Natural killer cell treated with Interleukin-12 subunit alpha and Interleukin-12 subunit beta and Interleukin-15 and Interleukin-18, amount 100 ng/mL, for 72 hours (primary cell): ENCODE measurements around the gene ARHGEF4. TPM values are rescaled to one million over a fixed set of nuclear protein-coding genes. Genes with fewer than 3 reads are reported as not detected.
"Not testable (repeated sequence)": the region's sequence is repeated elsewhere in the genome, so short reads cannot be mapped to it uniquely, and the experiment has no call there.

Experiments
- ATAC-seq, 2 donors: fragments of 150-1000 bp; cut with Tn5 transposase in 1 of 2; sonication (Bioruptor Pico), chemical (Tn5 transposase) in 1 of 2; 2 replicates each; pipeline ENCODE4 v1.10.0; 2021
- DNase-seq: peaks from one replicate; pipeline ENCODE4 v3.0.0; 2022; ENCODE audit warnings: low spot score
- H3K27ac Mint-ChIP-seq, 2 donors: 1 replicate in 1 of 2; 2 replicates in 1 of 2; pipeline ENCODE4 v1.8.0; 2022; ENCODE audit warnings: mixed read lengths in 2 of 2, mild to moderate bottlenecking in 1 of 2, moderate library complexity in 1 of 2
- H3K27me3 Mint-ChIP-seq, 2 donors: 1 replicate in 1 of 2; 2 replicates in 1 of 2; pipeline ENCODE4 v1.8.0; 2022; ENCODE audit warnings: mixed read lengths in 2 of 2
- H3K36me3 Mint-ChIP-seq: one replicate; pipeline ENCODE4 v1.8.0; 2022; ENCODE audit warnings: mixed read lengths
- H3K4me1 Mint-ChIP-seq, 2 donors: 1 replicate in 1 of 2; 2 replicates in 1 of 2; pipeline ENCODE4 v1.8.0; 2022; ENCODE audit warnings: low read depth in 2 of 2, mixed read lengths in 2 of 2, mild to moderate bottlenecking in 1 of 2
- H3K4me3 Mint-ChIP-seq: one replicate; pipeline ENCODE4 v1.8.0; 2022; ENCODE audit warnings: mixed read lengths
- H3K9me3 Mint-ChIP-seq: 2 replicates; pipeline ENCODE4 v1.8.0; 2022; ENCODE audit warnings: mixed read lengths
- total RNA-seq, 2 donors: library from RNA; stranded (reverse); gene quantifications; one replicate each; pipeline ENCODE4 v1.2.3, GENCODE V29; 2022

ARHGEF4 gene
- total RNA-seq, 2 donors from 2014 or later = not detected

GRCh38 chr2:131075578-131075977 lies 238.9 kb downstream of the ARHGEF4 start:
- DNase-seq, H3K27me3 Mint-ChIP-seq, H3K27ac Mint-ChIP-seq, H3K9me3 Mint-ChIP-seq, H3K4me3 Mint-ChIP-seq, ATAC-seq: not testable (repeated sequence)
- H3K36me3 Mint-ChIP-seq = peaks cover 22% of the 10 kb centered on the region
- H3K4me1 Mint-ChIP-seq = peaks cover 23 to 37% of the 10 kb centered on the region in 2 donors

- Mint-ChIP-seq H3K36me3 (peaks cover 27% of the 10 kb centered on the region), H3K4me1 (peaks cover 30 to 44% of the 10 kb centered on the region in 2 donors), H3K27ac (no peak overlapping the region), H3K27me3 (no peaks in the 10 kb centered on the region), H3K9me3 (no peaks in the 10 kb centered on the region), H3K4me3 (no peak overlapping the region)
- ATAC-seq (no peak), DNase-seq (no peak)
Measured at GRCh38 chr2:131076707-131077106, 240.0 kb downstream of the ARHGEF4 start.

- Mint-ChIP-seq H3K27ac (no peak overlapping the region), H3K4me1 (peaks cover 30 to 45% of the 10 kb centered on the region in 2 donors), H3K4me3 (no peak overlapping the region), H3K36me3 (peaks cover 31% of the 10 kb centered on the region), H3K27me3 (no peaks in the 10 kb centered on the region), H3K9me3 (no peaks in the 10 kb centered on the region)
- DNase-seq (no peak), ATAC-seq (no peak)
Measured at GRCh38 chr2:131077182-131077846, 240.6 kb downstream of the ARHGEF4 start.

- Mint-ChIP-seq H3K4me1 (peaks cover 30 to 45% of the 10 kb centered on the region in 2 donors), H3K27ac (no peak overlapping the region), H3K4me3 (no peak overlapping the region), H3K27me3 (no peaks in the 10 kb centered on the region), H3K36me3 (peaks cover 31% of the 10 kb centered on the region), H3K9me3 (no peaks in the 10 kb centered on the region)
- no peak for DNase-seq
- ATAC-seq = no peak
Measured at GRCh38 chr2:131077966-131078365, 241.3 kb downstream of the ARHGEF4 start.

- ATAC-seq, H3K27me3 Mint-ChIP-seq, H3K9me3 Mint-ChIP-seq, DNase-seq, H3K4me3 Mint-ChIP-seq: not testable (repeated sequence)
- H3K36me3 Mint-ChIP-seq = peaks cover 31% of the 10 kb centered on the region
- peak overlapping the region in 1 of 2 donors; percentile 63 for H3K27ac Mint-ChIP-seq
- peaks cover 34 to 45% of the 10 kb centered on the region in 2 donors for H3K4me1 Mint-ChIP-seq
Measured at GRCh38 chr2:131079931-131080330, 243.2 kb downstream of the ARHGEF4 start.

GRCh38 chr2:131081190-131081589 lies 244.5 kb downstream of the ARHGEF4 start:
- no peaks in the 10 kb centered on the region for H3K9me3 Mint-ChIP-seq
- H3K4me1 Mint-ChIP-seq = peaks cover 46 to 49% of the 10 kb centered on the region in 2 donors
- no peaks in the 10 kb centered on the region for H3K27me3 Mint-ChIP-seq
- H3K4me3 Mint-ChIP-seq = no peak overlapping the region
- DNase-seq (no peak), ATAC-seq (no peak)
- peak overlapping the region; percentile 3 to 40 for H3K27ac Mint-ChIP-seq
- peaks cover 37% of the 10 kb centered on the region for H3K36me3 Mint-ChIP-seq

- ATAC-seq (no peak), DNase-seq (no peak)
- peaks cover 36% of the 10 kb centered on the region for H3K36me3 Mint-ChIP-seq
- H3K4me3 Mint-ChIP-seq = no peak overlapping the region
- no peaks in the 10 kb centered on the region for H3K9me3 Mint-ChIP-seq
- no peaks in the 10 kb centered on the region for H3K27me3 Mint-ChIP-seq
- H3K27ac Mint-ChIP-seq = peak overlapping the region in 1 of 2 donors; percentile 15
- H3K4me1 Mint-ChIP-seq = peaks cover 31 to 39% of the 10 kb centered on the region in 2 donors
Measured at GRCh38 chr2:131085646-131086045, 248.9 kb downstream of the ARHGEF4 start.

GRCh38 chr2:131092458-131093005 lies 255.8 kb downstream of the ARHGEF4 start:
- Mint-ChIP-seq H3K9me3 (no peaks in the 10 kb centered on the region), H3K27me3 (no peaks in the 10 kb centered on the region), H3K4me3 (peak overlapping the region; percentile 89), H3K4me1 (peaks cover 10 to 17% of the 10 kb centered on the region in 2 donors), H3K36me3 (peaks cover 7% of the 10 kb centered on the region), H3K27ac (peak overlapping the region; percentile 80 to 91)
- DNase-seq (no peak), ATAC-seq (no peak)

- peaks cover 10 to 14% of the 10 kb centered on the region in 2 donors for H3K4me1 Mint-ChIP-seq
- peaks cover 7% of the 10 kb centered on the region for H3K36me3 Mint-ChIP-seq
- DNase-seq = peak; percentile 92
- peak within 1 kb of the TSS; percentile 80 to 93 for H3K27ac Mint-ChIP-seq
- peak within 1 kb of the TSS; percentile 89 for H3K4me3 Mint-ChIP-seq
- no peaks in the 10 kb centered on the region for H3K27me3 Mint-ChIP-seq
- no peaks in the 10 kb centered on the region for H3K9me3 Mint-ChIP-seq
- ATAC-seq = peak; percentile 93 to 94
Measured at GRCh38 chr2:131093006-131093695, 256.4 kb downstream of the ARHGEF4 start, which contains the start of gene FAM168B. FAM168B (minus strand) TSS chr2:131093460; CDS start chr2:131082646, 10,814 bp downstream.

GRCh38 chr2:131093696-131094462 lies 257.2 kb downstream of the ARHGEF4 start:
- Mint-ChIP-seq H3K27me3 (no peaks in the 10 kb centered on the region), H3K9me3 (no peaks in the 10 kb centered on the region), H3K27ac (peak overlapping the region; percentile 80 to 93), H3K4me3 (peak overlapping the region; percentile 84), H3K36me3 (peaks cover 2% of the 10 kb centered on the region), H3K4me1 (peaks cover 10 to 11% of the 10 kb centered on the region in 2 donors)
- no peak for DNase-seq
- peak; percentile 83 to 86 for ATAC-seq

GRCh38 chr2:131094463-131095281 lies 258.0 kb downstream of the ARHGEF4 start:
- Mint-ChIP-seq H3K36me3 (no peaks in the 10 kb centered on the region), H3K9me3 (no peaks in the 10 kb centered on the region), H3K27ac (peak overlapping the region; percentile 80 to 93), H3K27me3 (no peaks in the 10 kb centered on the region), H3K4me3 (peak overlapping the region; percentile 84), H3K4me1 (peaks cover 10 to 11% of the 10 kb centered on the region in 2 donors)
- no peak for DNase-seq
- ATAC-seq = no peak
